CD4-positive, alpha-beta T cell (primary cell): ENCODE results near the gene FAM83F. TPM values are rescaled to one million over a fixed set of nuclear protein-coding genes. Genes with fewer than 3 reads are reported as not detected.

Experiments used
- ATAC-seq: fragments of 200-7000 bp; cut with Tn5 transposase; one replicate; pipeline ENCODE4 v1.10.0; 2022; ENCODE audit warnings: mild to moderate bottlenecking; ENCODE audit not compliant: poor library complexity
- CTCF ChIA-PET: fragments of 350-600 bp; sonication (Branson Sonifier 250); formaldehyde crosslinking; loops from one replicate; lab custom pipeline; 2021; ENCODE audit warnings: antibody characterized with exemption, inconsistent platforms; lab: Charles Lee
- POLR2A ChIA-PET: fragments of 350-600 bp; sonication (Branson Sonifier 250); formaldehyde crosslinking; loops from one replicate; lab custom pipeline; 2021; ENCODE audit warnings: antibody characterized with exemption, inconsistent platforms; lab: Charles Lee
- DNase-seq, 14 experiments: peaks; one replicate each; pipeline ENCODE4 v3.0.0-alpha.2; 2013 to 2020; ENCODE audit warnings: mixed read lengths in 2 of 14
- H3K27ac ChIP-seq, 2 donors: one replicate each; pipeline versions ENCODE4 v1.5.1 to v1.7.0; 2013; ENCODE audit warnings: low read length in 2 of 2, low read depth in 1 of 2, mild to moderate bottlenecking in 1 of 2
- H3K27me3 ChIP-seq, 2 experiments: 1 replicate in 1 of 2; 2 replicates in 1 of 2; pipeline versions ENCODE4 v1.6.1 to v1.7.0; 2013; ENCODE audit warnings: low read length in 2 of 2, control low read depth in 1 of 2, mild to moderate bottlenecking in 1 of 2, moderate library complexity in 1 of 2; ENCODE audit not compliant: insufficient read depth in 2 of 2, control insufficient read depth in 1 of 2
- H3K36me3 ChIP-seq: one replicate; pipeline ENCODE4 v1.6.1; 2013; ENCODE audit warnings: low read length, control low read depth; ENCODE audit not compliant: insufficient read depth
- H3K4me1 ChIP-seq: one replicate; pipeline ENCODE4 v1.6.1; 2013; ENCODE audit warnings: low read length, control low read depth; ENCODE audit not compliant: insufficient read depth
- H3K4me3 ChIP-seq: one replicate; pipeline ENCODE4 v1.5.1; 2013; ENCODE audit warnings: mild to moderate bottlenecking, low read length, moderate library complexity
- H3K9me3 ChIP-seq, 2 experiments: 1 replicate in 1 of 2; 2 replicates in 1 of 2; pipeline versions ENCODE4 v1.6.1 to v1.7.0; 2013; ENCODE audit warnings: low read length in 2 of 2, mild to moderate bottlenecking in 2 of 2, control low read depth in 1 of 2, moderate library complexity in 1 of 2; ENCODE audit not compliant: control insufficient read depth in 1 of 2, insufficient read depth in 1 of 2
- H3K27ac Mint-ChIP-seq: one replicate; pipeline ENCODE4 v1.8.0; 2020; ENCODE audit warnings: mixed read lengths
- H3K27me3 Mint-ChIP-seq: one replicate; pipeline ENCODE4 v1.8.0; 2021; ENCODE audit warnings: mixed read lengths
- H3K36me3 Mint-ChIP-seq: one replicate; pipeline ENCODE4 v1.8.0; 2021; ENCODE audit warnings: low read depth, mixed read lengths
- H3K4me1 Mint-ChIP-seq: one replicate; pipeline ENCODE4 v1.8.0; 2021; ENCODE audit warnings: low read depth, mixed read lengths
- H3K4me3 Mint-ChIP-seq: one replicate; pipeline ENCODE4 v1.8.0; 2020; ENCODE audit warnings: mild to moderate bottlenecking, mixed read lengths
- H3K9me3 Mint-ChIP-seq: one replicate; pipeline ENCODE4 v1.8.0; 2020; ENCODE audit warnings: mixed read lengths
- intact Hi-C, 2 experiments: fragments of 100-400 bp; cut with DNase I in 1 of 2; cut with micrococcal nuclease in 1 of 2; formaldehyde crosslinking; loops; one replicate each; pipeline versions ENCODE4 v1.15.1 to v1.9.0; 2023 to 2025; cut with DNase I, micrococcal nuclease
- total RNA-seq, 174 experiments: library from RNA in 2 of 174; stranded (reverse) in 2 of 174; gene quantifications; one replicate each; pipeline ENCODE4 v1.2.3 and lab custom pipeline; 2021 to 2026
- TF ChIP-seq, protein P1 (sequence below): fragments of 200-600 bp; IDR thresholded peaks from one replicate; pipeline ENCODE4 v1.8.0; 2022; ENCODE audit warnings: antibody characterized with exemption, mild to moderate bottlenecking

Gene FAM83F
- total RNA-seq, 2 experiments from 2014 or later = 5.2 to 6.8 TPM

DNA sequence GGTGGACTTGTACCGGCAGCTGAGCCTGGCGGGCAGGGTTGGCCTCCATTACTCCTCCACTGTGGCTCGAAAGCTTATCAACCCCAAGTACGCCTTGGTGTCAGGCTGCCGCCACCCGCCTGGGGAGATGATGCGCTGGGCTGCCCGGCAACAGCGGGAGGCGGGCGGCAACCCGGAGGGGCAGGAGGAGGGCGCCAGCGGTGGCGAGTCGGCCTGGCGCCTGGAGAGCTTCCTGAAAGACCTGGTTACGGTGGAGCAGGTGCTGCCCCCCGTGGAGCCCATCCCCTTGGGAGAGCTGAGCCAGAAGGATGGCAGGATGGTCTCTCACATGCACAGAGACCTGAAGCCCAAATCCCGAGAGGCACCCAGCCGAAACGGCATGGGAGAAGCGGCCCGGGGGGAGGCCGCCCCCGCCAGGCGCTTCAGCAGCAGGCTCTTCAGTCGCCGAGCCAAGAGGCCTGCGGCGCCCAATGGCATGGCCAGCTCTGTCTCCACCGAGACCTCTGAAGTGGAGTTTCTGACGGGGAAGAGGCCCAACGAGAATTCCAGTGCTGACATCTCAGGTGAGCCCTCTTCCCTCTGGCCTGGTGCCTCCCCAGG lies 26.7 kb downstream of the FAM83F start:
- H3K4me1 ChIP-seq = peaks cover 9% of the 10 kb centered on the region
- no peaks in the 10 kb centered on the region for H3K36me3 ChIP-seq
- TF ChIP-seq, protein P1, sequence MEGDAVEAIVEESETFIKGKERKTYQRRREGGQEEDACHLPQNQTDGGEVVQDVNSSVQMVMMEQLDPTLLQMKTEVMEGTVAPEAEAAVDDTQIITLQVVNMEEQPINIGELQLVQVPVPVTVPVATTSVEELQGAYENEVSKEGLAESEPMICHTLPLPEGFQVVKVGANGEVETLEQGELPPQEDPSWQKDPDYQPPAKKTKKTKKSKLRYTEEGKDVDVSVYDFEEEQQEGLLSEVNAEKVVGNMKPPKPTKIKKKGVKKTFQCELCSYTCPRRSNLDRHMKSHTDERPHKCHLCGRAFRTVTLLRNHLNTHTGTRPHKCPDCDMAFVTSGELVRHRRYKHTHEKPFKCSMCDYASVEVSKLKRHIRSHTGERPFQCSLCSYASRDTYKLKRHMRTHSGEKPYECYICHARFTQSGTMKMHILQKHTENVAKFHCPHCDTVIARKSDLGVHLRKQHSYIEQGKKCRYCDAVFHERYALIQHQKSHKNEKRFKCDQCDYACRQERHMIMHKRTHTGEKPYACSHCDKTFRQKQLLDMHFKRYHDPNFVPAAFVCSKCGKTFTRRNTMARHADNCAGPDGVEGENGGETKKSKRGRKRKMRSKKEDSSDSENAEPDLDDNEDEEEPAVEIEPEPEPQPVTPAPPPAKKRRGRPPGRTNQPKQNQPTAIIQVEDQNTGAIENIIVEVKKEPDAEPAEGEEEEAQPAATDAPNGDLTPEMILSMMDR = no peak
- no peak overlapping the region for H3K27ac Mint-ChIP-seq
- H3K27me3 Mint-ChIP-seq = no peaks in the 10 kb centered on the region
- CTCF ChIA-PET = no interaction called here
- no peaks in the 10 kb centered on the region for H3K36me3 Mint-ChIP-seq
- H3K4me3 ChIP-seq = no peak overlapping the region
- H3K9me3 Mint-ChIP-seq = no peaks in the 10 kb centered on the region
- H3K27me3 ChIP-seq = no peaks in the 10 kb centered on the region
- DNase-seq (no peak), ATAC-seq (no peak)
- peaks cover 4% of the 10 kb centered on the region for H3K4me1 Mint-ChIP-seq
- POLR2A ChIA-PET = no interaction called here
- no peaks in the 10 kb centered on the region for H3K9me3 ChIP-seq
- no peak overlapping the region for H3K27ac ChIP-seq
- no peak overlapping the region for H3K4me3 Mint-ChIP-seq
- intact Hi-C loops = loop anchor here (5.0 to 10.0 kb wide), 5 partner anchors 49 to 529 kb away; no protein-coding TSS in a partner anchor

DNA sequence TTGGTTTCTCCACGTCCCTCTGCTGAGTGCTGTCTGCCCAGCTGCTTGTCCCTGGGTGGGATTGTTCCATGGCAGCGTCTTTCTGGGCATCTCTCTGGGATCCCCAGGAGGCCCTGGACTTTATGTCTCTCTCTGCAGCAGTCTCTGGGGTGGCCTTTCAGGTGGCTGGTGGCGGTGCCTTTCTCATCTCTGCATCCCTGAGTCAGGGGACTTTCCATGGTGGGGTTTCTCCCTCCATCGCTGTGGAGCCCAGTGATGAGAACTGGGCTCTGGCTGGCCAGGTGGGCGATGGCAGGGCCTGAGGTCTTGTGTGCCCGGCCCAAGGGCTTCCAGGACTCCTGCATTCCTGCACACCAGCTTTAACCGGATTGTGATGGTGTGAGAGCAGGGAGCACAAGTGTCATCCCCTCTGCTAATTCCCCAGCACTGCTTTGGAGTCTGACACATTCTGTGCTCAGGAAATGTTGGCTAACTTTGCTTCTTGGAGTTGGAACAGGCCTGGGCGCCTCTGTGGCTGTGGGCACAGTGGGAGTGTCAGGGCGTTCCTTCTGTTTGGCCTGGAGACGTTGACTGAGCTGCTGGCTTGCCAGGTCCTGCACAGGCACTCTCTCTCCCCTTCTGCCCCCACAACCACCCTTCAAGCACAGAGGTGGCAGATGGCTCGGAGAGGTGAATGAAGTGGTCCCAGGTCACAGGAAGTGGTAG lies 27.9 kb downstream of the FAM83F start:
- intact Hi-C loops = loop anchor here (5.0 to 10.0 kb wide), 5 partner anchors 50 to 530 kb away; no protein-coding TSS in a partner anchor
- Histone ChIP-seq H3K27me3 (no peaks in the 10 kb centered on the region), H3K4me1 (peaks cover 7% of the 10 kb centered on the region), H3K27ac (no peak overlapping the region), H3K36me3 (no peaks in the 10 kb centered on the region), H3K9me3 (no peaks in the 10 kb centered on the region), H3K4me3 (no peak overlapping the region)
- POLR2A ChIA-PET = no interaction called here
- no peak overlapping the region for H3K27ac Mint-ChIP-seq
- CTCF ChIA-PET = interaction anchor here (1.1 kb wide), 1 partner anchor 90 kb away, joined by 3 read pairs; no protein-coding TSS in a partner anchor
- ATAC-seq = no peak
- H3K9me3 Mint-ChIP-seq = no peaks in the 10 kb centered on the region
- H3K4me3 Mint-ChIP-seq = no peak overlapping the region
- no peaks in the 10 kb centered on the region for H3K27me3 Mint-ChIP-seq
- H3K36me3 Mint-ChIP-seq = no peaks in the 10 kb centered on the region
- peaks cover 4% of the 10 kb centered on the region for H3K4me1 Mint-ChIP-seq
- DNase-seq = no peak
- TF ChIP-seq, protein P1 = no peak

DNA sequence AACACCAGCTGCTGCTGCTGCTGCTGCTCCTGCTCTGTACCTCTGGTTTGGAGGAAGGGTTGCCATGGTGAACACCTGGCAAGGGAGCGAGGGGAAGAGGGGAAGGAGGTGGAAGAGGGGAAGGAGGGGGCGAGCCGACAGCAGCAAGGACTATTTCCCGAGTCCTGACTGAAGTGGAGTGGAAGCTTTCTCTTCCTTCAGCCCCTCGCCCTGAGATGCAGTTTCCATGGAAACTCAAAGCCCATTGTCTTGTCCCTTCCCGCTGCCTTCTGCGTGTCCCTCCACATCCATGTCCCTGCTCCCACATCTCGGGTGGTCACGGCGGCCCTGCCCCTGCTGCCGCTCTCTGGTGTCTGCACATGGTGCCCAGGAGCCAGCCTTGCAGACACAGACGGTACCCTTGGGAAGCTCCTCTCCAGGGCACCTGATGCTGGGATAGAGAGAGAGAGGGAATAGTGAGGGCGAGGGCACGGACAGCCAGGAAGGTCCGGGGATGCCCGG lies 28.6 kb downstream of the FAM83F start:
- peaks cover 7% of the 10 kb centered on the region for H3K4me1 ChIP-seq
- no peaks in the 10 kb centered on the region for H3K36me3 Mint-ChIP-seq
- H3K27ac Mint-ChIP-seq = no peak overlapping the region
- no peaks in the 10 kb centered on the region for H3K36me3 ChIP-seq
- ChIA-PET CTCF (interaction anchor here (1.1 to 2.3 kb wide), 2 partner anchors 91 to 489 kb away, joined by 3 to 43 read pairs; no protein-coding TSS in a partner anchor), POLR2A (interaction anchor here (1.7 kb wide), 1 partner anchor 81 kb away, joined by 4 read pairs; no protein-coding TSS in a partner anchor)
- no peaks in the 10 kb centered on the region for H3K27me3 Mint-ChIP-seq
- H3K9me3 Mint-ChIP-seq = no peaks in the 10 kb centered on the region
- TF ChIP-seq, protein P1 = no peak
- H3K27ac ChIP-seq = no peak overlapping the region
- H3K27me3 ChIP-seq = no peaks in the 10 kb centered on the region
- H3K4me1 Mint-ChIP-seq = peaks cover 4% of the 10 kb centered on the region
- DNase-seq (no peak), ATAC-seq (no peak)
- no peaks in the 10 kb centered on the region for H3K9me3 ChIP-seq
- intact Hi-C loops = loop anchor here (5.0 to 10.0 kb wide), 5 partner anchors 51 to 531 kb away; no protein-coding TSS in a partner anchor
- H3K4me3 Mint-ChIP-seq = no peak overlapping the region
- H3K4me3 ChIP-seq = no peak overlapping the region
